Esophagus muscularis mucosa (tissue), 3 donors: Measurements from ENCODE around the gene PRX.

Experiments
- POLR2A ChIP-seq: fragments of 450-650 bp; IDR thresholded peaks from one replicate; pipeline ENCODE4 v1.6.1; 2017; ENCODE audit warnings: antibody characterized with exemption, moderate library complexity, mild to moderate bottlenecking, low read depth
- POLR2AphosphoS5 ChIP-seq, 2 donors: sonication (generic); formaldehyde crosslinking; IDR thresholded peaks; one replicate each; pipeline ENCODE4 v1.6.1; 2017; ENCODE audit warnings: antibody characterized with exemption in 2 of 2
- TF ChIP-seq, protein P1 (sequence below), 3 experiments: fragments of 200-600 bp in 2 of 3; fragments of 450-650 bp in 1 of 3; sonication (generic) in 2 of 3; IDR thresholded peaks; one replicate each; pipeline ENCODE4 v1.5.1; 2017 to 2019; ENCODE audit warnings: antibody characterized with exemption in 3 of 3, mild to moderate bottlenecking in 2 of 3, moderate library complexity in 1 of 3

DNA sequence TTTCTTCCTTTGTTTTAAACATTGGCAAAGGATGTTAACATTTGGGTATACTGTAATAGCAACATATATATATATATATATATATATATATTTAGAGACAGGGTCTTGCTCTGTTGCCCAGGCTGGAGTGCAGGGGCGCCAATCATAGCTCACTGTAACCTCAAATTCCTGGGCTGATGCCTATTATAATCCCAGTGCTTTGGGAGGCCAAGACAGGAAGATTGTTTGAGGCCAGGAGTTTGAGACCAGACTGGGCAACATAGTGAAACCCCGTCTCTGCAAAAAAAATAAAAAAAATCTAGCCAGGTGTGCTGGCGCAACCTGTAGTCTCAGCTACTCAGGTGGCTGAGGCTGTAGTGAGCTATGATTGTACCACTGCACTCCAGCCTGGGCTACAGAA, 47.0 kb upstream of the PRX start:
- TF ChIP-seq, protein P1, sequence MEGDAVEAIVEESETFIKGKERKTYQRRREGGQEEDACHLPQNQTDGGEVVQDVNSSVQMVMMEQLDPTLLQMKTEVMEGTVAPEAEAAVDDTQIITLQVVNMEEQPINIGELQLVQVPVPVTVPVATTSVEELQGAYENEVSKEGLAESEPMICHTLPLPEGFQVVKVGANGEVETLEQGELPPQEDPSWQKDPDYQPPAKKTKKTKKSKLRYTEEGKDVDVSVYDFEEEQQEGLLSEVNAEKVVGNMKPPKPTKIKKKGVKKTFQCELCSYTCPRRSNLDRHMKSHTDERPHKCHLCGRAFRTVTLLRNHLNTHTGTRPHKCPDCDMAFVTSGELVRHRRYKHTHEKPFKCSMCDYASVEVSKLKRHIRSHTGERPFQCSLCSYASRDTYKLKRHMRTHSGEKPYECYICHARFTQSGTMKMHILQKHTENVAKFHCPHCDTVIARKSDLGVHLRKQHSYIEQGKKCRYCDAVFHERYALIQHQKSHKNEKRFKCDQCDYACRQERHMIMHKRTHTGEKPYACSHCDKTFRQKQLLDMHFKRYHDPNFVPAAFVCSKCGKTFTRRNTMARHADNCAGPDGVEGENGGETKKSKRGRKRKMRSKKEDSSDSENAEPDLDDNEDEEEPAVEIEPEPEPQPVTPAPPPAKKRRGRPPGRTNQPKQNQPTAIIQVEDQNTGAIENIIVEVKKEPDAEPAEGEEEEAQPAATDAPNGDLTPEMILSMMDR (IDR thresholded peaks at IDR 0.05): no peak
- TF ChIP-seq POLR2AphosphoS5 (IDR thresholded peaks at IDR 0.05) (no peak), POLR2A (no peak)
